Spleen (tissue), 7 donors: ENCODE data around the gene TM9SF4.

Experiments
- POLR2A ChIP-seq, 3 donors: fragments of 450-650 bp; IDR thresholded peaks; one replicate each; pipeline ENCODE4 v1.5.1; 2017; ENCODE audit warnings: antibody characterized with exemption in 3 of 3, mild to moderate bottlenecking in 1 of 3
- POLR2AphosphoS5 ChIP-seq, 3 donors: sonication (generic); formaldehyde crosslinking; IDR thresholded peaks; one replicate each; pipeline ENCODE4 v1.5.1; 2017; ENCODE audit warnings: antibody characterized with exemption in 3 of 3
- TF ChIP-seq, protein P1 (sequence below), 11 experiments: fragments of 200-600 bp in 7 of 11; fragments of 450-650 bp in 4 of 11; sonication (generic) in 4 of 11; IDR thresholded peaks in 8 of 11; conservative IDR thresholded peaks in 3 of 11; 1 replicate in 7 of 11; 2 replicates in 4 of 11; pipeline versions ENCODE4 v1.4.0 to v1.8.0; 2016 to 2021; ENCODE audit warnings: antibody characterized with exemption in 11 of 11, inconsistent platforms in 4 of 11, mild to moderate bottlenecking in 1 of 11
- donor health status: DM: no; HTN: no; CAD: no; lungs with moderate emphysema.
- donor health status: DM: no; HTN: no; CAD: no.
- donor health status: DM: no; HTN: no; CAD: no.

DNA sequence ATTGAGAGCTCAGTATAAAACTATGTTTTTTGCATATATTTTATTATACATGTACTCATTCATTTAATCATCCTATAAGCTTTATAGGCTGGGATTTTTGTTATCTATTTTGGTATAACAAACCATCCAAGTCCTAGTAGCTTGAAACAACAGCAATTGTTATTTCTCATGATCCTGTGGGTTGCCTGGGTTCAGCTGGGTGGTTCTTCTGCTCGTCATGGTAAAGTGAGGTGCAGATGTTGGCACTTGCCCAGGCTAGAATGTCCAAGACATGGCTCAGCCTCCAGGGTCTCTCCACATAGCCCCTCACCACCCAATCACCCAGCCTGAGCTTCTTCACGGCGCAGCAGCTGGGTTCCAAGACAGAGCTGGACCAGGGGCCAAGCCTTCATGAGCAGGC, 20.8 kb upstream of the TM9SF4 start:
- TF ChIP-seq POLR2A (IDR thresholded peaks at IDR 0.05): no peak
- TF ChIP-seq, protein P1, sequence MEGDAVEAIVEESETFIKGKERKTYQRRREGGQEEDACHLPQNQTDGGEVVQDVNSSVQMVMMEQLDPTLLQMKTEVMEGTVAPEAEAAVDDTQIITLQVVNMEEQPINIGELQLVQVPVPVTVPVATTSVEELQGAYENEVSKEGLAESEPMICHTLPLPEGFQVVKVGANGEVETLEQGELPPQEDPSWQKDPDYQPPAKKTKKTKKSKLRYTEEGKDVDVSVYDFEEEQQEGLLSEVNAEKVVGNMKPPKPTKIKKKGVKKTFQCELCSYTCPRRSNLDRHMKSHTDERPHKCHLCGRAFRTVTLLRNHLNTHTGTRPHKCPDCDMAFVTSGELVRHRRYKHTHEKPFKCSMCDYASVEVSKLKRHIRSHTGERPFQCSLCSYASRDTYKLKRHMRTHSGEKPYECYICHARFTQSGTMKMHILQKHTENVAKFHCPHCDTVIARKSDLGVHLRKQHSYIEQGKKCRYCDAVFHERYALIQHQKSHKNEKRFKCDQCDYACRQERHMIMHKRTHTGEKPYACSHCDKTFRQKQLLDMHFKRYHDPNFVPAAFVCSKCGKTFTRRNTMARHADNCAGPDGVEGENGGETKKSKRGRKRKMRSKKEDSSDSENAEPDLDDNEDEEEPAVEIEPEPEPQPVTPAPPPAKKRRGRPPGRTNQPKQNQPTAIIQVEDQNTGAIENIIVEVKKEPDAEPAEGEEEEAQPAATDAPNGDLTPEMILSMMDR (IDR thresholded peaks at IDR 0.05 in 8 of 11, conservative IDR thresholded peaks at IDR 0.05 in 3 of 11): no peak
- TF ChIP-seq POLR2AphosphoS5 (IDR thresholded peaks at IDR 0.05): peak in 1 of 3 donors; percentile 15
